A673 (cell line): ENCODE data around the gene SNORC.

Source experiments
- CTCF ChIP-seq: fragments of 300-800, 200-600 bp; sonication (generic); conservative IDR thresholded peaks from 2 replicates; pipeline ENCODE4 v1.5.1; 2017; ENCODE audit warnings: low read depth, mild to moderate bottlenecking, antibody characterized with exemption, low read length, moderate library complexity, mixed read lengths
- EZH2 ChIP-seq: fragments of 200-600 bp; sonication (generic); IDR thresholded peaks from 2 replicates; pipeline ENCODE4 v1.6.1; 2017; ENCODE audit warnings: borderline replicate concordance, low read depth, mild to moderate bottlenecking, mixed read lengths, antibody characterized with exemption, low read length; ENCODE audit not compliant: poor library complexity, severe bottlenecking

- no peak for TF ChIP-seq CTCF
- no peak for TF ChIP-seq EZH2
Measured at GRCh38 chr2:232926431-232926939, 56.4 kb downstream of the SNORC start.
